ENCODE data around the gene TRPV5.

Gene TRPV5

GRCh38 chr7:142890874-142891485 lies 42.6 kb downstream of the TRPV5 start:
- no peak for TF ChIP-seq CTCF (IDR thresholded peaks at IDR 0.05; ENCODE audit: insufficient read depth, low read length, missing control alignments)
- DNase-seq (ENCODE audit: low read depth, low spot score) = no peak
- ChIA-PET POLR2A (no interaction called here), CTCF (no interaction called here)
- H3K4me3 ChIP-seq (ENCODE audit: low read depth, low read length) = no peak overlapping the region

DNA sequence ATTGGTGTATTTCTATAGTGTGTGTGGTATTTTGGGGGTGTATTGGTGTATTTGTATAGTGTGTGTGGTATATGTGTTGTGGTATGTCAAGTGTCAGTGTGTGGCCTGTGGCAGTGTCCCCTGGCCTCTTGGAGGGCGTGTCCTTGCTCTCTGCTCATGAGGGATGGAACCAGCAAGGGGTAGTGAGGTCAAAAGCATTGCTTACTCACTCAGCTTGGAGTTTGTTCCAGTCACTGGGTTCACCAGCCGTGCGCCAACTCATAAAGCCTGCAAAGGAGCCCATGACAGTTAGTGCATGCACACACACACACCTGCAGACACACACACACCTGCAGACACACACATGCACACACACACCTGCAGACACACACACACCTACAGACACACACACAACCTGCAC lies 43.7 kb downstream of the TRPV5 start:
- TF ChIP-seq CTCF (IDR thresholded peaks at IDR 0.05; ENCODE audit: insufficient read depth, low read length, missing control alignments) = no peak
- ChIA-PET CTCF (no interaction called here), POLR2A (no interaction called here)

GRCh38 chr7:142887282-142888015 lies 46.1 kb downstream of the TRPV5 start:
- ChIA-PET CTCF (interaction anchor here (0.9 to 1.5 kb wide), 2 partner anchors 26 to 327 kb away, joined by 3 to 5 read pairs; no protein-coding TSS in a partner anchor), POLR2A (no interaction called here)
- no peak for DNase-seq (ENCODE audit: low read depth, low spot score)
- H3K4me3 ChIP-seq (ENCODE audit: low read depth, low read length) = no peak overlapping the region
- no peak for TF ChIP-seq CTCF (IDR thresholded peaks at IDR 0.05; ENCODE audit: insufficient read depth, low read length, missing control alignments)

More for the DNA sequence above, 43.7 kb downstream of the TRPV5 start:
- no peak for DNase-seq (ENCODE audit: low read depth, low spot score)
- no peak overlapping the region for H3K4me3 ChIP-seq (ENCODE audit: low read depth, low read length)

GRCh38 chr7:142886866-142887265 lies 46.7 kb downstream of the TRPV5 start:
- no peak overlapping the region for H3K4me3 ChIP-seq (ENCODE audit: low read depth, low read length)
- TF ChIP-seq CTCF (IDR thresholded peaks at IDR 0.05; ENCODE audit: insufficient read depth, low read length, missing control alignments) = no peak
- CTCF ChIA-PET = interaction anchor here (0.9 to 1.5 kb wide), 2 partner anchors 26 to 327 kb away, joined by 3 to 5 read pairs; no protein-coding TSS in a partner anchor
- POLR2A ChIA-PET = no interaction called here
- DNase-seq (ENCODE audit: low read depth, low spot score) = no peak

DNA sequence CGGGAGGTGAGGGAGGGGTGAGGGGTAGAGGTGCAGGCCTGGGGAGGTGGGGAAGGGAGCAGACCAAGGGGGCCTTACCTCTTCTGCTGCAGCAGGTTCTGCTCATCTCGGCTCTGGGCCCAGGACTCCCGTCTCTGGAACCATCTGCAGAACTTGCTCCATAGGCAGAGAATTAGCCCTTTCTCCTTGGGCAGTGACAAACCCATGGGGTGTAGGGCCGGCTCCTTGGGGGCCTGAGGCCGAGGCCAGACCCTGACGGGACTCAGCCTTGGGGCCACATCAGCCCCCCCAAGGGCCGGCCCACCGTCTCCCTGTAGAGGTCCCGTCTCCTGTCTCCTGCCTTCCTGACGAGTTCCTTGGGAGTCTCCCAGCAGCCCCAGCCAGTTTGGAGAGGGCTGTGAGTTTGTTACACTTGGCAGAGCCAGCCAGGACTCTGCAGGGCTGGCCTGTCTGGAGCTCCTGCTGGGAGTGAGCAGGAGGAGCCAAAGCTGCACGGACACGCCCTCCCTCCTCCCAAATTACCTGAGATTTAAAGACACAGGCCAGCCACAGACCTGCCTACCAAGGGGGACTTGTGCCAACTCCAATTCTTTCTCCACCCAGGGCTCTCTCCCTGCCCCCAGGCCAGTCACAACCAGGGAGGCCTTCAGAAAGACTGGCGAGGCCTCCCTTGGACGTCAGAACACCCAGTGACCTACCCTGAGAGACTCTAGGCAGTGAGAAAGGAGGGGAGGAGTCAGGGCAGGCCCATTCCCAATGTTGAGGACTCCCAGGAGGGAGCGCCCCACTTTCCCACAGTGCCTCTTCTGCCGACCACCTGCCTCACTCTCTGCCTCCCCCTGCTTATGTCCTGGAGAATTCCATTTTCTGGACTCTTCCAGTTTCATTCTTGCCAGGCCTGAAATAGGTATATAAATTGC lies 48.0 kb downstream of the TRPV5 start, which contains the start of gene TRPV6:
TSS of gene TRPV6 (minus strand) at position 435 of the 920 bp plus-strand sequence.
- TF ChIP-seq CTCF (IDR thresholded peaks at IDR 0.05; ENCODE audit: insufficient read depth, low read length, missing control alignments) = no peak
- ChIA-PET POLR2A (no interaction called here), CTCF (no interaction called here)
- H3K4me3 ChIP-seq (ENCODE audit: low read depth, low read length) = no peak within 1 kb of the TSS
- DNase-seq (ENCODE audit: low read depth, low spot score) = no peak

DNA sequence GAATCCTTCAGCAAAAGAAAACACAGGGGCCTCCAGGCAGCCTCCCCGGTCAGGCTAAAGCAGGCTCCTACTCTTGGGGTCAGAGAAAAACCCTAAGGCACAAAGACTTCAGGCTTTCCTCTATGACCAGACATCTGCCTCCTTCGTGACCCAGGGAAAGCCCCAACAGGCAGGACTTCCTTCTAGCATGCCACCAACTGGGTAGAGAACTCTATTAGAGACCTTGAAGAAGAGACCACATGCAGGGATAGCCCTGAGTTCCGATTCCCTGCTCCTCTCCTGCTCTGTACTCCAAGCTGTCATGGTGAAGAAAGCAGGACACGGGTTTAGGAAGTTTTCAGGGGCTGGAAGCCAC lies 49.3 kb downstream of the TRPV5 start:
- H3K4me3 ChIP-seq (ENCODE audit: low read depth, low read length) = no peak overlapping the region
- CTCF ChIA-PET = interaction anchor here (5.4 kb wide), 1 partner anchor 118 kb away, joined by 52 read pairs; no protein-coding TSS in a partner anchor
- POLR2A ChIA-PET = no interaction called here
- no peak for DNase-seq (ENCODE audit: low read depth, low spot score)
- TF ChIP-seq CTCF (IDR thresholded peaks at IDR 0.05; ENCODE audit: insufficient read depth, low read length, missing control alignments) = no peak

Measured in AG04449 (cell line).